Endometrial microvascular endothelial cells (primary cell): ENCODE data around the gene NMUR1. TPM values are rescaled to one million over a fixed set of nuclear protein-coding genes. Genes with fewer than 3 reads are reported as not detected.
"Not testable (repeated sequence)": the region's sequence is repeated elsewhere in the genome, so short reads cannot be mapped to it uniquely, and the experiment has no call there.

Experiments
- in situ Hi-C: cut with HindIII; loops from 2 replicates; pipeline ENCODE4 v1.10.0; 2017; ENCODE audit warnings: low sequenced_read_pairs, low pct_unique_long_range_greater_than_20kb; ENCODE audit errors: inconsistent ontology term
- total RNA-seq: library from RNA; depleted of rRNA; stranded (reverse); fragments of >200 nt; gene quantifications from one replicate; pipeline ENCODE4 v1.2.3, GENCODE V29; 2015; ENCODE audit errors: inconsistent ontology term

NMUR1 gene, protein sequence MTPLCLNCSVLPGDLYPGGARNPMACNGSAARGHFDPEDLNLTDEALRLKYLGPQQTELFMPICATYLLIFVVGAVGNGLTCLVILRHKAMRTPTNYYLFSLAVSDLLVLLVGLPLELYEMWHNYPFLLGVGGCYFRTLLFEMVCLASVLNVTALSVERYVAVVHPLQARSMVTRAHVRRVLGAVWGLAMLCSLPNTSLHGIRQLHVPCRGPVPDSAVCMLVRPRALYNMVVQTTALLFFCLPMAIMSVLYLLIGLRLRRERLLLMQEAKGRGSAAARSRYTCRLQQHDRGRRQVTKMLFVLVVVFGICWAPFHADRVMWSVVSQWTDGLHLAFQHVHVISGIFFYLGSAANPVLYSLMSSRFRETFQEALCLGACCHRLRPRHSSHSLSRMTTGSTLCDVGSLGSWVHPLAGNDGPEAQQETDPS
- not detected for total RNA-seq

DNA sequence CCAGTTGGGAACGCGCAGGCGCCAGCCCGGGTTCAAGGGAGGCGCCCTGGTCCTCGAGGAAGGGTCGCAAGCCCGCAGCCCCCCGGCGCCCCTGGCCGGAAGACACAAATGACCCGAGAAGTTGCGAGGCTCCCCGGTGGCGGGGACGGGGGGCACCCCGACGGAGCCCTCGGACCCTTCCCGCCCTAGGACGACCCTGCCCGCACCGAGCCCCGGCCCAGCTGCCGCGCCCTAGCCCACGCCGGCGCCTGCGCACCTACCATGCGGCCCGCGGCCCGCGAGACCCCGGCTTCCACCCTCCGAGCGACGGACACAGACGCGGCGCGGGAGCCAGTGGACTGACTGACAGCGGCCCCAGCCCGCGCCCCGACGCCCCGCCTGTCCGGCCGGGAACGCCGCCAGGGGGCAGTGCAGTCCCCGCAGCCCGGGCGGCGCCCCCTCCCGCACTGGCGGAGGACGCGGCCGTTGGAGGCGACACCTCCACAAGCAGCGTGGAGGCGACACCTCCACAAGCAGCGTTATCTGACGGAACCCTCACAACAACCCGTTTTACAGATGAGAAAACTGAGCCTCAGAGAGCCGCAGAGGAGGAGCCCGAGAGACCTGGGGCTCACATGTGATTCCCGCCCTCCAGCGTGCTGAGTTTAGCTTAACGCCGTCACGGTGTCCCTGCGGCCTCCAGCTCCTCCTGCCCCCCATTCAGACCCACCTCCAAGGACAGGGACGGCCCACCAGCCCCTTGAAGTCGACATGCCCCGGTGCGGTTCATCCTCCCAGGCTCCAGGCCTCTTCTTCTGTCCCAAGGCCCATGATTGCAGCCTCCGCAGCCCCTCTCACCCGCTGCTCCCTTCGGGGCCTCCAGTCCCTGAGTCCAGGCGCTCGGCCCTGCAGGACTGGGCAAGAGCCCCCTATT lies at the start of gene NMUR1:
Gene NMUR1, minus strand, starts transcription at position 347 of the 913 bp plus-strand sequence. Its CDS starts 84 bp downstream, at position 263.
- in situ Hi-C loops, result no loop called here

DNA sequence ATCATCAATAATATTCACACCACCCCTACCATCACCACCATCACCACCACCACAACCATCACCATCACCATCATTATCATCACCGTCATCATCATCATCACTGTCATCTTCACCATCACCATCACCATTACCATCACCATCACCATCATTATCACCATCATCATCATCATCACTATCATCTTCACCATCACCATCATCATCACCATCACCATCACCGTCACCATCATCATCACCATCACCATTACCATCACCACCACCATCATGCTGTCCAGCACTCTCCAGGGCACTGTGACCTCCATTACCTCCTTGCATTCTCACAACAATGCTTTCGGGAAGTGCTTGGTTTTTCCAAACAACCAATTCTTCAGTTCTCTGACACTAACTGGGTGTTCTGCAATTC lies 49.3 kb upstream of the NMUR1 start:
- in situ Hi-C loops, result no loop called here

GRCh38 chr2:231578655-231579054 lies 48.4 kb upstream of the NMUR1 start:
- in situ Hi-C loops, result not testable (repeated sequence)

GRCh38 chr2:231576465-231576864 lies 46.2 kb upstream of the NMUR1 start:
- in situ Hi-C loops, result no loop called here

DNA sequence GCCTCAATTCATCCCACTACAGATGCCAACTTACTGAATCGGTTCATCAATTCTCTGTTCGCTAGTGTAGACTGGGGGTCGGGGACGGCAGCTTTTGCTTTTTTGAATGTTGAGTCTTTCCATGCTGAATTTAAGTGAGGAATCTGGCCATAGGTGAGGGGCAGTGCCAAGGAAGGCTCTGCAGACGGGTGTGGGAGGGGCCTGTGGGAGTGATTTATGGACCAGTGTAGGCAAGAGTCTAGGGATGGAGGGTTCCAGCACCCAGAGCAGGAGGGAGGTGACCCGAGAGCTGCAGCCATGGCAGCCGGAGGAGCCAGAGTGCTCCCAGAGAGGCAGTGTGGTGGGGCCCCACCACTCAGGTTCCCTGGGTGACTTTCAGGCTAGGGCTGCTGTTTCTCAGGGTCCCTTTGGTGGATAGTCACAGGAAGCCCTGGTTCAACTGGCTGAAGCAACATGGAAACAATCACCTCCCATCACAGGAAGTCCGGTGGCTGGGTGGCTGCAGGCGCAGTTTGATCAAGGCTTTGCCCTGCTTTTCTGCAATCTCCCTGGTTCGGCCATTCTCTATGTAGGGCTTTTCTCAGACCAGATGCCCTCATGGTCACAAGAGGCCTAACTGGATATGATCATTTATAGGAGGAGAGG lies 45.5 kb upstream of the NMUR1 start:
- in situ Hi-C loops, result no loop called here

DNA sequence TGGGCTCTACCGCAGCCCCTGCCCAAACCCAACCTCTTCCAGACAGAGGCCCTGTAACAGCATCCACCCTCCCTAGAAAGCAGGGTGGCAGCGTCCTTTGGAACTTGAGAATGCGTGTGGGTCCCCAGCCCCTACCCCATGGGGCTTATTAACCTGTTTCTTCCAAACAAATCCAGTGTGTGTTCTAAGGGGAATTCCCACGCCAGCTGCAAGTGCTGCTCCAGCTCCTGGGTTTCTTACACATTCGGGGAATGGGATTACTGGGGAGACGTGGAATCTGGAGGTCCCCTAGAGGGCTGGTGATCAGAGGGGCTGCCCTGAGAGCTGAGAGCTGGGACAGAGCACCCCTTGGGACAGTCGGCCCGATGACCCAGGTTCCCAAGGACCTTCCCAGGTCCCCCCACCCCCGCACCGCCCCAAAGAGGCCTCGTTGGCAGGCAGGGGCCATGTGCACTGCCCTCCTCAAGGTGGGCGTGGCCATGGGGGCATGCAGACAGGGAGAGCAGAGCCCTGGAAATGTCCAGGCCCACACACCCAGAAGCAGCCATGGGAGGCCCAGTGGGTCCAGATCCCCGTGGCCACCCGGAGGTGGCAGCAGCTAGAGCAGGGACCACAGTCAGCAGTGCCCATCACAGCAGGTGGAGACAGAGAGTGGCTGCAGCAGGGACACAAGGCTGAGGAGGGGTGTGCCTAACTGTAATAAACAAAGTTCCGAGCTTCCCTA lies 43.6 kb upstream of the NMUR1 start:
- in situ Hi-C loops, result no loop called here

DNA sequence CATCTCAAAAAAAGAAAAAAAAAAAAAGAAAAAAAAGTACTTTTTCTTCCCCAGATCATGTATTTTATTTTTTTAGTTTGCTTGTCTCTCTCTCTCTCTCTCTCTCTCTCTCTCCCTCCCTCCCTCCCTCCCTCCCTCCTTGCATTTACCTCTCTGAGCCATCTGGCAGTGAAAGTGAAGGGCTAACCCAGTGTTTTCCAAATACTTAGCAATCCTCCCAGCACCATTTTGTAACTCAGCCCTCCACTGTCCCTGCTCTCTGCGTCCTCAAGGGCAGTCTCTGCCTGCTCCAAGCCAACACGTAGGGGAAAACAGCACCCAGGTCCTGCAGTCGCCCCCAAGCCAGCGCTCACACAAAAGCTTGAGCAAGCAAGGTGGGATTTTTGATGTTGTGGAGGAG lies 42.9 kb upstream of the NMUR1 start:
- in situ Hi-C loops, result no loop called here

DNA sequence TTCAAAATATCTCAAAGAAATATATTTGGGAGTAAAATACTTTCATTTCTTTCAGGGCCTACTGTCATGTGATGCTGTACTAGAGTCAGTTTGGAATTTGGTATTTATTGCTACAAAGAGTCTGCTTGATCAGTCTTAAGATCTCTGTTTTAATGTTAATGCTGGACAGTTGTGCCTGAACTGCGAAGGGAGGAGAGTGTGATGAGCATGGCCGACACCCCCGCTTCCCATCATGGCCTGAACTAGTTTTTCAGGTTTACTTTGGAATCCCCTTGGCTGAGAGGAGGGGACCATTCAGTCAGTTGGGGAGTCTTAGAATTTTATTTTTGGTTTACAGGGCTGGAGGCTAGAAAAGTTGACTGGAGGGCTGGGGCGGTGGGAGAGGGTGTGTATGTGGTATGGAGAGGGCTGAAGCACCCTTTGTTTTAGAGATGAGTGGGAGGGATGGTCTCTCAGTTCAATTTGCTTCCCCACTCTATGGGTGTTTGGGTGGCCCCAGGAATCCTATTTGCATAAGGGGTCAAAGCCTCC lies 41.5 kb upstream of the NMUR1 start:
- in situ Hi-C loops, result no loop called here

GRCh38 chr2:231570915-231571314 lies 40.7 kb upstream of the NMUR1 start:
- in situ Hi-C loops, result not testable (repeated sequence)

DNA sequence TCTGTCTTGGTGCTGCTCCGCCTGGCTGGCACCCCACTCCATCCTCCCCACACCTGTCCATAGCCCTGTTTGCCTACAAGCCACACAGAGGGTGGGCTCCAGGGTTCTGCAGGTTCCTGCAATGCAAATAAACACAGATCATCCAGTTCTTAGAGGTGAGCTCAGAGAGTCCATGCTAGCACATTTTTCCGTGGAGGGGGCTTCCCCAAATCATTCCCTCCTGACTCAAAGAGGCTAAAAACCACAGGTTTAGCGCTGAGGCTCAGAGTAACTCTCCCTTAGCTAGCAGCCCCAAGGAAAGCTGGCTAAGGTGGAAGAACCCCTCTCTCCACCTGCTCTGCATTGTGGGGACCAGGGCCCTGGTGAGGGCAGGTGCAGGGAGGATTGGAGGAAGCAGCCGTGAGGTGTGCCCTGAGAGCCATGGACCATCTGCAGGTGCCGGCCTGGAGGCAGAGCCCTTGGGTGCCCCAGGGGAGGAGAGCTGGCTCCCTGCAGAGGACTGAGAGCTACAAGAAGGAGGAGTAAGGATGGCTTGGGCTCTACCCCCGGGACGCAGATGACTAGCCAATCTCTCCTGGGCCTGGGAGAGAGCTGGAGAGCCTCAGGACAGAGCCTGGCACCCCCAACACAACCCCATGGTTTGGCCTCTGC lies 38.7 kb upstream of the NMUR1 start:
- in situ Hi-C loops, result no loop called here

DNA sequence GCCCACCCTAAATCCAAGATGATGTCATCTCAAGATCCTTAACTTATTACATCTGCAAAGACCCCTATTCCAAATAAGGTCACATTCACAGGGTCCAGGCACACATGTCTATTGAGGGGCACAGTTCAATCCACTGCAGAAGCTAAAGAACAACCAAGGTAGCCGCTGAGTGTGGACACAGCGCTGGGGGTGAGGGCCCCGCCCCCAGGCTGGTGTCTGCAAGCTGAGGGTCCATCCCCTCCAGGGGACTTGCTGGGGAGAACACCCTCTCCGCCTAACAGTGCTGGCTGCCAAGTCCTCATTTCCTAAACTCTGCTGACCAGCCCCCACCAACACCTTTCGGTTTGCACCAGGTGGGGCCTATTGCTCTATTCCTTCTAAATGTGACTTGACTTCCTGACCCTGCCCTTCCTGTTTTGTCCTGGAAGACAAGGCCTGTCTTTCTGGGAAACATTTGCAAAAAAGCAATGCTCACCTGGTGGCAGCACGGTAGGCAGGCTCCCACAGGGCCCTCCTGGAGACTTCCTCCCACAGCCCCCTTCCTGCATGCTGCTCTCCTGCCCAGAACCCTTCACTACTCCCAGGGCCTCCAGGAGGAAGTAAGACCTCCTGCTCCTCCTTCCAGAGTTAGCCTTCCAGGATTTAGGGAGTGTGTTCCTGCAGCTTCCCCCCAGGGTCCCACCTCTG lies 38.0 kb upstream of the NMUR1 start:
- in situ Hi-C loops, result no loop called here

- in situ Hi-C loops, result no loop called here
Measured at GRCh38 chr2:231567159-231567558, 36.9 kb upstream of the NMUR1 start.

DNA sequence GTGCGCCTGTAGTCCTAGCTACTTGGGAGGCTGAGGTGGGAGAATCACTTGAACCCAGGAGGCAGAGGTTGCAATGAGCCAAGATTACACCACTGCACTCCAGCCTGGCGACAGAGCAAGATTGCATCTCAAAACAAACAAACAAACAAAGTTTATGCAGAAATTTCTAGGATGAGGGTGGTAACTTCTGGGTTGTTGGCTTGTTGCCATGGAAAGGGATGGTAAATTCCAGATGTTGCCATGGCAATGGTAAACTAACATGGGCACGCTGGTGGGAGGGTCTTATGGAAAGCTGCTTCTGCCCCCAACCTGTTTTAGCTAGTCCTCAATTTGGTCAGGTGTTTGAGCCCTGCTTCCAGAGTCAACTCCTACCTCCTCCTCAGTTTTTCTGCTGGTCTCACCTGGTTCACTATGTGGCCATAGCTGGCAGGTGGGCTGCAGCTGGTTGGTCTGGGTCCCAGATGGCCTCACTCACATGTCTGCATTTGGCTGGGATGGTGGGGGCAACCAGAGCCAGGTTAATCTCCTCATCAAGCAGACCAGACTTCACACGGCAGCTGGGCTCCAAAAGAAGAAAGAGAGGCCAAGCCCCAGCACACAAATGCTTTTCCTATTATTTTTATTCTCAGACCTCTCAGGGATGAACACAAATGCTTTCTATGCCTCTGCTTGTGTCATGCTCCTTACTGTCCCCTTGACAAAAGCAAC lies 35.8 kb upstream of the NMUR1 start:
- in situ Hi-C loops, result no loop called here

- in situ Hi-C loops, result no loop called here
Measured at GRCh38 chr2:231563378-231563961, 33.2 kb upstream of the NMUR1 start.

- in situ Hi-C loops, result no loop called here
Measured at GRCh38 chr2:231557571-231558217, 27.4 kb upstream of the NMUR1 start.

- in situ Hi-C loops, result no loop called here
Measured at GRCh38 chr2:231556981-231557380, 26.7 kb upstream of the NMUR1 start.
